ENCODE results near the gene RGPD4. TPM values are rescaled to one million over a fixed set of nuclear protein-coding genes. Genes with fewer than 3 reads are reported as not detected.

The RGPD4 gene
- total RNA-seq, 1 donor, result under 0.01 TPM

DNA sequence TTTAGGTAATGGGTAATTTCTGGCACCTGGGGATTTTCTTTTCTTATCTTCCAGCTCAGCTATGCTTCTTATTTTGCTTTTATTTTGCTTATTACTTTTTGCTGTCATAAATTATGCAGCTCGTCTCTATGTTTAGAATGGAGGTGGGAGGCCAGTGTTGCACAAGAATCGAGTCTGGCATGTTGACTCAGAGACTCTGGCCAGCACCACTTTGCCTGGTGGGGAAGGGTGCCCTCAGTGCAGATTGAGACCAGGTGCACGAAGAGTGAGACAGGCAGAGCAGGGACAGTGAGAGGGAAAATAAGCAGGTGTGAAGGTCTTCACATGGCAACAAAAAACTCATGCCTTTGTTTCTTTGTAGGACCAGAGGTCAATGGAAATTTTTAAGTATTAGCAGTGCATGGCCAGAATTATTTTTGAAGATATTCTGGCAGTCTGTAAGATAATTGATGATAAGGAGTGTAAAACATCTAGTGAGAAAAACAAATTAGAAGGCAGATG lies 100.4 kb downstream of the RGPD4 start:
- Histone ChIP-seq H4K20me1 (ENCODE audit: insufficient read depth, low read length) (no peaks in the 10 kb centered on the region), H3K4me3 (ENCODE audit: insufficient read depth, low read length) (no peak overlapping the region), H3K79me2 (ENCODE audit: insufficient read depth, low read length) (no peaks in the 10 kb centered on the region), H2AFZ (ENCODE audit: low read length) (no peak overlapping the region), H3K27me3 (ENCODE audit: insufficient read depth, low read length) (no peaks in the 10 kb centered on the region), H3K36me3 (ENCODE audit: insufficient read depth, low read length) (no peaks in the 10 kb centered on the region), H3K27ac (ENCODE audit: low read depth, low read length) (no peak overlapping the region), H3K9me3 (ENCODE audit: low read depth, low read length) (no peaks in the 10 kb centered on the region), H3K4me1 (ENCODE audit: insufficient read depth, low read length) (no peaks in the 10 kb centered on the region), H3K4me2 (ENCODE audit: insufficient read depth, low read length) (no peak overlapping the region)
- DNase-seq (ENCODE audit: insufficient read length, low spot score, missing footprints), result no peak
- TF ChIP-seq, protein P1, sequence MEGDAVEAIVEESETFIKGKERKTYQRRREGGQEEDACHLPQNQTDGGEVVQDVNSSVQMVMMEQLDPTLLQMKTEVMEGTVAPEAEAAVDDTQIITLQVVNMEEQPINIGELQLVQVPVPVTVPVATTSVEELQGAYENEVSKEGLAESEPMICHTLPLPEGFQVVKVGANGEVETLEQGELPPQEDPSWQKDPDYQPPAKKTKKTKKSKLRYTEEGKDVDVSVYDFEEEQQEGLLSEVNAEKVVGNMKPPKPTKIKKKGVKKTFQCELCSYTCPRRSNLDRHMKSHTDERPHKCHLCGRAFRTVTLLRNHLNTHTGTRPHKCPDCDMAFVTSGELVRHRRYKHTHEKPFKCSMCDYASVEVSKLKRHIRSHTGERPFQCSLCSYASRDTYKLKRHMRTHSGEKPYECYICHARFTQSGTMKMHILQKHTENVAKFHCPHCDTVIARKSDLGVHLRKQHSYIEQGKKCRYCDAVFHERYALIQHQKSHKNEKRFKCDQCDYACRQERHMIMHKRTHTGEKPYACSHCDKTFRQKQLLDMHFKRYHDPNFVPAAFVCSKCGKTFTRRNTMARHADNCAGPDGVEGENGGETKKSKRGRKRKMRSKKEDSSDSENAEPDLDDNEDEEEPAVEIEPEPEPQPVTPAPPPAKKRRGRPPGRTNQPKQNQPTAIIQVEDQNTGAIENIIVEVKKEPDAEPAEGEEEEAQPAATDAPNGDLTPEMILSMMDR (IDR thresholded peaks at IDR 0.05; ENCODE audit: extremely low read depth, low read depth, low read length), result no peak

DNA sequence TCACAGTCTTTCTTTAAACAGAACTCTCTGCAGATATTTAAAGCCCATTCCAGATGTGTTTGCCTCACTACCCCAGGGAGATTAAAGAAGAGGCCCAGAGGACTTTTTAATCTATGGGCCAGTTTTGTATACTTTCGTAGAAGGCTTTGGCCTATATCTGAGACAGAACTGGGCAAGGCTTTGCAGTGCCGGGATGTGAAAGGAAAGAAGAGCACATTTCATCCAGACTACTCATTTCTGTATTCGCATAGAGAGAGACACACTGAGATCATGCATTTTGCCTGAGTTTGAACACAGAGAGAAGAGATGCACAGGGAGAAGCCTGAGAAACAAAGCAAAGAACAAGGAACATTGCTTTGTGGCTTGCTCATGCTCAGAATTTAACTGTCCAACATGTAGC lies 104.7 kb downstream of the RGPD4 start:
- DNase-seq (ENCODE audit: insufficient read length, low spot score, missing footprints), result no peak
- Histone ChIP-seq H3K4me2 (ENCODE audit: insufficient read depth, low read length) (no peak overlapping the region), H3K4me3 (ENCODE audit: insufficient read depth, low read length) (no peak overlapping the region), H3K27me3 (ENCODE audit: insufficient read depth, low read length) (no peaks in the 10 kb centered on the region), H3K79me2 (ENCODE audit: insufficient read depth, low read length) (no peaks in the 10 kb centered on the region), H3K9me3 (ENCODE audit: low read depth, low read length) (no peaks in the 10 kb centered on the region), H3K4me1 (ENCODE audit: insufficient read depth, low read length) (no peaks in the 10 kb centered on the region), H3K36me3 (ENCODE audit: insufficient read depth, low read length) (no peaks in the 10 kb centered on the region), H3K27ac (ENCODE audit: low read depth, low read length) (no peak overlapping the region), H4K20me1 (ENCODE audit: insufficient read depth, low read length) (no peaks in the 10 kb centered on the region), H2AFZ (ENCODE audit: low read length) (no peak overlapping the region)
- TF ChIP-seq, protein P1 (IDR thresholded peaks at IDR 0.05; ENCODE audit: extremely low read depth, low read depth, low read length), result no peak

DNA sequence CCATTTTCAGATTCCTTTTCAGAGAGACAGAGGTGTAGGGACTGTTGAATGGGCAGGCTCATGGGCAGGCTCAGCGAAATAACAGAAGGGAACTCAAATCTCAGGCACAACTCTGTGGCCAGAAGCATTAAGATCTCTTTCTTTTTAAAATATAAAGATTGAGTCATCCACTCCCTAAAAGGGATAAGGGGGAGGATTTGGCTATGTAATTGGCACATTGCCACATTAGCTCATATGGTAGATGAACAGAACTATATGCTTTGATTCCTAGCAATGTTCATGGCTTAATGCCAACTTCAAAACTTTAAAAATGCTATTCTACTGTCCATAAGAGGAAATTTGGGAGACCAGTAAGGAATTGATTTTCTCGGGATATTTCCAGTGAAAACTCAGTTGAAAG lies 105.8 kb downstream of the RGPD4 start:
- Histone ChIP-seq H3K4me2 (ENCODE audit: insufficient read depth, low read length) (no peak overlapping the region), H3K9me3 (ENCODE audit: low read depth, low read length) (no peaks in the 10 kb centered on the region), H3K27ac (ENCODE audit: low read depth, low read length) (no peak overlapping the region), H3K27me3 (ENCODE audit: insufficient read depth, low read length) (no peaks in the 10 kb centered on the region), H3K4me1 (ENCODE audit: insufficient read depth, low read length) (no peaks in the 10 kb centered on the region), H3K4me3 (ENCODE audit: insufficient read depth, low read length) (no peak overlapping the region), H4K20me1 (ENCODE audit: insufficient read depth, low read length) (no peaks in the 10 kb centered on the region), H3K36me3 (ENCODE audit: insufficient read depth, low read length) (no peaks in the 10 kb centered on the region), H3K79me2 (ENCODE audit: insufficient read depth, low read length) (no peaks in the 10 kb centered on the region), H2AFZ (ENCODE audit: low read length) (no peak overlapping the region)
- DNase-seq (ENCODE audit: insufficient read length, low spot score, missing footprints), result no peak
- TF ChIP-seq, protein P1 (IDR thresholded peaks at IDR 0.05; ENCODE audit: extremely low read depth, low read depth, low read length), result no peak

DNA sequence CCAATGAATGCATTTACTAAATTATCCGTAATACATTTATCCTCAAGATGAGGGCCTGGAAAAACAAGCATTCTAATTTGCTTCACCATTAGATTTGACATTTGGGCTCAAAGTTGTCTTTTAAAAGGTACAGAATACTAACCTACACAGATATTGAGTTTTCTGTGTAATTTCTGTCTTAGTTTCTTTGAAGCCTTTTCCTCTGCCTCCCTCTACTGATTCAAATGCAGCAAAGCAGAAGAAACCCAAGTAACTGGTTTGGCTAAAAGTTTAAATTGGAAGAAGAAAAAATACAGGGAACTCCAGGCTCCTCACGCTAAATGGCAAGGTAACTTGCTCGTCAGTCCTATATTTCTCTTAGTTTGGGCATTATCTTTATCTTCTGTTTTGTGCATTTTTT lies 106.3 kb downstream of the RGPD4 start:
- H3K79me2 ChIP-seq (ENCODE audit: insufficient read depth, low read length), result no peaks in the 10 kb centered on the region
- DNase-seq (ENCODE audit: insufficient read length, low spot score, missing footprints), result no peak
- H3K4me1 ChIP-seq (ENCODE audit: insufficient read depth, low read length), result no peaks in the 10 kb centered on the region
- TF ChIP-seq, protein P1 (IDR thresholded peaks at IDR 0.05; ENCODE audit: extremely low read depth, low read depth, low read length), result peak; percentile 45
- no peaks in the 10 kb centered on the region for H3K27me3 ChIP-seq (ENCODE audit: insufficient read depth, low read length)
- H3K4me3 ChIP-seq (ENCODE audit: insufficient read depth, low read length), result no peak overlapping the region
- no peaks in the 10 kb centered on the region for H3K36me3 ChIP-seq (ENCODE audit: insufficient read depth, low read length)
- H3K9me3 ChIP-seq (ENCODE audit: low read depth, low read length), result no peaks in the 10 kb centered on the region
- H2AFZ ChIP-seq (ENCODE audit: low read length), result no peak overlapping the region
- no peak overlapping the region for H3K27ac ChIP-seq (ENCODE audit: low read depth, low read length)
- no peaks in the 10 kb centered on the region for H4K20me1 ChIP-seq (ENCODE audit: insufficient read depth, low read length)
- H3K4me2 ChIP-seq (ENCODE audit: insufficient read depth, low read length), result no peak overlapping the region
